IPS DF 6.9 (cell line): Measurements from ENCODE around the gene DDX19B.
A peak's percentile ranks its signal among the peaks of the same experiment; 100 is the strongest.
"Not testable (repeated sequence)": the region's sequence is repeated elsewhere in the genome, so short reads cannot be mapped to it uniquely, and the experiment has no call there.

Source experiments
- DNase-seq: peaks from one replicate; pipeline ENCODE4 v3.0.0-alpha.2; 2013; ENCODE audit warnings: low read depth, low spot score
- H3K27ac ChIP-seq: one replicate; pipeline ENCODE4 v1.5.1; 2013; ENCODE audit warnings: low read length, control low read depth
- H3K27me3 ChIP-seq: 2 replicates; pipeline ENCODE4 v1.6.1; 2013; ENCODE audit warnings: mild to moderate bottlenecking, low read length; ENCODE audit not compliant: control insufficient read depth, insufficient read depth
- H3K36me3 ChIP-seq: 2 replicates; pipeline ENCODE4 v1.6.1; 2013; ENCODE audit warnings: low read length; ENCODE audit not compliant: control insufficient read depth, insufficient read depth
- H3K4me1 ChIP-seq: 2 replicates; pipeline ENCODE4 v1.6.1; 2013; ENCODE audit warnings: low read length; ENCODE audit not compliant: control insufficient read depth, insufficient read depth
- H3K4me3 ChIP-seq: 2 replicates; pipeline ENCODE4 v1.5.1; 2013; ENCODE audit warnings: mild to moderate bottlenecking, low read length
- H3K9me3 ChIP-seq: 2 replicates; pipeline ENCODE4 v1.6.1; 2013; ENCODE audit warnings: low read length, inconsistent platforms; ENCODE audit not compliant: control insufficient read depth, insufficient read depth
- WGBS: extraction: QIAGEN DNeasy Blood & Tissue Kit; methylation state at CpG from one replicate; pipeline ENCODE4 v1.1.7; 2013; ENCODE audit warnings: mixed read lengths, missing lambda C conversion rate; ENCODE audit not compliant: insufficient read length, insufficient coverage; 5-methylcytosine and 5-hydroxymethylcytosine counted together

Gene DDX19B

DNA sequence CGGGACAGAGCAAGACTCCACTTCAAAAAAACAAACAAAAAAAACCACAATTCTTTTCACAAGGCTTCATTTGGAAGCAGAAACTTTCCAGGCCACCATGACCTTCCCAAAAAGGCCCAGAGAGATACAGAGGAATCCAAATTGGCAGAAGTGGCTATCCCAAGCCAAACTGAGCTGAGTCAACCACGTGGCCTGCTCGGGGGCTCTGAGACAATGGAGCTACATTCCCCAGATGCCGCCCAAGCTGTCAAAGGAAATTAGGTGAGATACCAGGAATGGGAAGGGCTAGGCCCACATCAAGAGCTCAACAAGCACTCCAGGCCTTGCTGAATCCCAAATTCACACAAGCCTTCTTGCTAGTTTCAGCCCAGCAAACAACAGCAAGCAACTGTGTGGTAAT lies 41.6 kb upstream of the DDX19B start:
- no CpG with 5 or more reads among the region's 4 CpGs for WGBS
- Histone ChIP-seq H3K4me1 (no peaks in the 10 kb centered on the region), H3K9me3 (no peaks in the 10 kb centered on the region), H3K36me3 (peaks cover 78% of the 10 kb centered on the region), H3K27me3 (no peaks in the 10 kb centered on the region), H3K4me3 (no peak overlapping the region), H3K27ac (no peak overlapping the region)
- no peak for DNase-seq

DNA sequence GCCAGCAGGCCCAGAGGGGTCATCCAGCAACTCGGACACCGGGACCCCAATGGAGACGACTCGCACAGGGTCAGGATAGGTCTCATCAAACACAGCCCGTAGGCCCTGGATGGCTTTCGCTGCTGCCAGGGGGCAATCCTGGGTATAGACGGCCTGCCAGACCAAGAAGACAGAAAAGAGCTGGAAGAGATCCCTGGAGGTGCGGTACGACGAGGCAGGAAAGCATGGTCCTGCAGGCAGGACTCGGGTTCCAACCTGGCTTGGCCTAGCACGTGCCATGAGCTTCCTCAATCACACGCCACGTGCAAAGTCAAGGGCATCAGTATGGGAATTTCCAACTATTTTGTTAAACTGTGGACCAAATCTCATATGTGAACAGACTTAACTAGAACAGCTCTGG lies 40.9 kb upstream of the DDX19B start:
- WGBS, result no CpG with 5 or more reads among the region's 14 CpGs
- no peaks in the 10 kb centered on the region for H3K4me1 ChIP-seq

GRCh38 chr16:70258946-70259345 lies 40.0 kb upstream of the DDX19B start:
- H3K36me3 ChIP-seq, result peaks cover 70% of the 10 kb centered on the region
- WGBS, result no CpG with 5 or more reads among the region's 10 CpGs
- H3K27me3 ChIP-seq, result no peaks in the 10 kb centered on the region
- H3K4me3 ChIP-seq, result no peak overlapping the region
- no peaks in the 10 kb centered on the region for H3K4me1 ChIP-seq
- no peaks in the 10 kb centered on the region for H3K9me3 ChIP-seq
- H3K27ac ChIP-seq, result no peak overlapping the region
- DNase-seq, result no peak

More for the DNA sequence above, 40.9 kb upstream of the DDX19B start:
- H3K9me3 ChIP-seq, result no peaks in the 10 kb centered on the region
- H3K27ac ChIP-seq, result no peak overlapping the region
- H3K36me3 ChIP-seq, result peaks cover 75% of the 10 kb centered on the region
- no peak overlapping the region for H3K4me3 ChIP-seq
- no peaks in the 10 kb centered on the region for H3K27me3 ChIP-seq
- no peak for DNase-seq

DNA sequence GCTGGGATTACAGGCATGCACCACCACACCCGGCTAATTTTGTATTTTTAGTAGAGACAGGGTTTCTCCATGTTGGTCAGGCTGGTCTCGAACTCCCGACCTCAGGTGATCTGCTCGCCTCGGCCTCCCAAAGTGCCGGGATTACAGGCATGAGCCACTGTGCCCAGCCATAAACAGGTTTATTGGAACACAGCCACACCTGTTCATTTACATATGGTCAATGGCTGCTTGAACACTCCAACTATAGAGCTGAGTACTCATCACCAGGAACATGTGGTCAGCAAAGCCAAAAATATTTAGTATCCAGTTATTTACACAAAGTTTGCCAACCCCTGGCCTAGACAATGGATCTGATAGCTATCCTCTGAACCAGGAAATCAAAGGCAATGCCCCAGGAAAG lies 39.1 kb upstream of the DDX19B start:
- not testable (repeated sequence) for H3K27ac ChIP-seq, DNase-seq, H3K27me3 ChIP-seq, H3K9me3 ChIP-seq, H3K4me1 ChIP-seq, H3K4me3 ChIP-seq
- WGBS, result no CpG with 5 or more reads among the region's 6 CpGs
- H3K36me3 ChIP-seq, result peaks cover 66% of the 10 kb centered on the region

GRCh38 chr16:70267516-70267915 lies 31.5 kb upstream of the DDX19B start:
- Histone ChIP-seq H3K27ac (no peak overlapping the region), H3K4me3 (no peak overlapping the region), H3K27me3 (no peaks in the 10 kb centered on the region), H3K9me3 (no peaks in the 10 kb centered on the region), H3K4me1 (no peaks in the 10 kb centered on the region), H3K36me3 (peaks cover 51% of the 10 kb centered on the region)
- WGBS, result no CpG with 5 or more reads among the region's 6 CpGs
- no peak for DNase-seq

- not testable (repeated sequence) for DNase-seq, H3K27me3 ChIP-seq, H3K4me1 ChIP-seq, H3K27ac ChIP-seq, H3K4me3 ChIP-seq, H3K9me3 ChIP-seq
- H3K36me3 ChIP-seq, result peaks cover 50% of the 10 kb centered on the region
- WGBS, result no CpG with 5 or more reads among the region's 10 CpGs
These were observed 31.1 kb upstream of the DDX19B start for GRCh38 chr16:70267922-70268321.

- no peak overlapping the region for H3K4me3 ChIP-seq
- H3K9me3 ChIP-seq, result no peaks in the 10 kb centered on the region
- WGBS, result no CpG with 5 or more reads among the region's 12 CpGs
- H3K4me1 ChIP-seq, result no peaks in the 10 kb centered on the region
- no peak overlapping the region for H3K27ac ChIP-seq
- H3K36me3 ChIP-seq, result peaks cover 44% of the 10 kb centered on the region
- DNase-seq, result no peak
- no peaks in the 10 kb centered on the region for H3K27me3 ChIP-seq
These were observed 29.5 kb upstream of the DDX19B start for GRCh38 chr16:70269471-70269870.

DNA sequence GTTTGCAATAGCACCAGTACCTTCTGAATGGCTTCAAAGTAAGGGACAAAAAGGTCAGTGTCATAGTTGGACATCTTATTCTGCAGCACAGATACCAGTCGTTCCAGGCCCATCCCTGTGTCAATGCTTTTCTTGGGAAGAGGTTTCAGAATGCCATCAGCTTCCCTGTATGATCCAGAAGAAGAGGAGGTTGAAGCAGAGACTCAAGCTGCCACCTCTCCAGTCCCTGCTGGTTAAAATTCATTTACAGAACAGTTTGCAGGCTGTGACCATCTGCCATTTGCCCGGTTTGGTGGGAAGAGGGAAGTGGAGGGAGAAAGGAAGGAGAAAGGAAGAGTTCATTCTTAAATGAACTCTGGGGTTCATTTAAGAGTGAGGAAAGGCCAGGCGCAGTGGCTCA lies 28.8 kb upstream of the DDX19B start:
- no peak for DNase-seq
- Histone ChIP-seq H3K9me3 (no peaks in the 10 kb centered on the region), H3K27me3 (no peaks in the 10 kb centered on the region), H3K4me3 (no peak overlapping the region), H3K27ac (no peak overlapping the region), H3K4me1 (no peaks in the 10 kb centered on the region), H3K36me3 (peaks cover 40% of the 10 kb centered on the region)
- WGBS, result no CpG with 5 or more reads among the region's 3 CpGs

DNA sequence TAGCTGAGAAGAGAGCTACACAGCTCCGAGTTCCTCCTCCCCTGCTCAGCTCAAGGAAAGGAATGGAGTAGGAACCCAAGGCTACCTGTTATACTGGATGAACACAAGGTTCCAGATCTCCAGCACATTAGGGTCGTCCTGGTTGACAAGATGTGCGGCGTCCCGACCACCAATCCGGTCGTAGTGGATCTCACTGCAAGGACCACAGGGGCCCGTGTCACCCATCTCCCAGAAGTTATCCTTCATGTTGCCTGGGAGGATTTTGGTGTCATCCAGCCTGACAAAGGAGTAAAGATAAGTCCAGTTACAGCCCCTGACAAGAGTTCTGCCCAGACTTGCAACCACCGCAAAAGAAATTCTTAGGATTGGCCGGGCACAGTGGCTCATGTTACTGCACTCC lies 27.3 kb upstream of the DDX19B start:
- no peak for DNase-seq
- Histone ChIP-seq H3K27ac (no peak overlapping the region), H3K4me3 (no peak overlapping the region), H3K27me3 (no peaks in the 10 kb centered on the region), H3K4me1 (no peaks in the 10 kb centered on the region), H3K36me3 (peaks cover 43% of the 10 kb centered on the region), H3K9me3 (no peaks in the 10 kb centered on the region)
- no CpG with 5 or more reads among the region's 10 CpGs for WGBS

DNA sequence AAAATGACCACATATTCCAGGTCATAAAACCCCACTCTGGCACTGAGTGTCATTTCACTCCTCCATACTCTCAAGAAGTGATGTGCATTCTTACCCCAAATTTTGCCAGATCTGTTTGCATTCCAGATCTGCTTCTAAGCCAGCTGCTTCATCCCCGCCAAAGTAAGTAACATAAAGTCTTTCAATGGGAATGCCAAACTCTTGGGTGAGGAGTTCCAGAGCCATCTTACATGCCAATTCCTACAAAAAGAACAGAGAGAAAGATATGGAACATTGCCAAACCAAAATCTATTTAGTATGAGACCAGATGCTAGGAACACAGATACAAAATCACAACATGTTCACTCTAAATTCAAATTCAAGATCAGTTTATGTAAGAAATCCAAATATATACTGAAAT lies 22.6 kb upstream of the DDX19B start:
- H3K4me1 ChIP-seq, result no peaks in the 10 kb centered on the region; the same call in 1 of the 2 replicates
- no peak overlapping the region for H3K27ac ChIP-seq
- H3K27me3 ChIP-seq, result no peaks in the 10 kb centered on the region
- H3K9me3 ChIP-seq, result no peaks in the 10 kb centered on the region
- peaks cover 39% of the 10 kb centered on the region; the same call in 1 of the 2 replicates for H3K36me3 ChIP-seq
- no peak for DNase-seq
- no peak overlapping the region for H3K4me3 ChIP-seq
- WGBS, result no CpG with 5 or more reads among the region's 1 CpG

- not testable (repeated sequence) for H3K27ac ChIP-seq, H3K4me1 ChIP-seq, H3K9me3 ChIP-seq, DNase-seq, H3K27me3 ChIP-seq
- Histone ChIP-seq H3K4me3 (0 out of 2 replicates have a peak overlapping the region, but pooled peaks have one; percentile 11), H3K36me3 (peaks cover 12% of the 10 kb centered on the region)
- no CpG with 5 or more reads among the region's 17 CpGs for WGBS
These were observed 11.5 kb upstream of the DDX19B start for GRCh38 chr16:70287304-70287971.
